ENCODE data around the gene DPYD. TPM values are rescaled to one million over a fixed set of nuclear protein-coding genes. Genes with fewer than 3 reads are reported as not detected.

DPYD gene
- total RNA-seq, 1 donor from 2014 or later, result 30.1 TPM

DNA sequence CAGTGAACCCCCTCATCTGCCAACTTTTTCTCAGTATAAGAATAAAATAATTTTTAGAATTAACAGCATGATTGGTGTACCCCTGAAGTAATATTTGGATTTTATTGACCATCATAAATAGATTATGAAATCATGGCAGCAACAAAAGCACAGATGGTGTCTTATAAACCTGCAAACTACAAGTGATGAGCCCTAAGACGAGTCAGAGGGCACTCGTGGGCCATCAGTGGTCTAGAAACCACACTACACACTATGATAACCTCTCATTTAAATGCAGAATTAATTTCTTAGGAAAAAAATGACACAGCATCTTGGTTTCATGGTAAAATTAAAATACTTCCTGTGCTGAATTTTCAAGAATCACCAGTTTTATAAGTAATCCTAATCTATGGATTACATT, 886.9 kb downstream of the DPYD start:
- DNase-seq, result no peak

Measured in tongue (tissue), 2 donors.